ENCODE measurements around the gene MYF5.
A peak's percentile ranks its signal among the peaks of the same experiment; 100 is the strongest.

The MYF5 gene

DNA sequence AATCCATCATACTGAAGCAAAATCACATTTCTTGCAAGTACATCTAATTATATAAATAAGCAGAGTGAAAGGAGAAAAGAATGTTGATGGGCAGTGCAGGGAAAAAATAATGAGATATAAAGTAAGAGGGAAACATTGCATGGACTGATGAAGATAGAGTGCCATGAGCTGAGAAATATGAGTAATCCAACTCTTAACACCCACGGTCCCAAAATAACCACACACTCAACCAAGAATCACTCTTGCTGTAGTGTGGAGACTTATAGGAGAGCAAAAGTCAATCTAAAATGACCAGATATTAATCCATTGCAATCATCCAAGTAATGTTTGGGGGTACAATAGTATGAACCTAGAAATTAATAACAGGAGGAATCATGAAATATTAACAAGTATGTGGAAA is 40.2 kb downstream of the MYF5 start:
- no peak overlapping the region for H3K4me3 ChIP-seq (ENCODE audit: low read length)
- DNase-seq (ENCODE audit: low read depth), result no peak
- TF ChIP-seq, protein P1, sequence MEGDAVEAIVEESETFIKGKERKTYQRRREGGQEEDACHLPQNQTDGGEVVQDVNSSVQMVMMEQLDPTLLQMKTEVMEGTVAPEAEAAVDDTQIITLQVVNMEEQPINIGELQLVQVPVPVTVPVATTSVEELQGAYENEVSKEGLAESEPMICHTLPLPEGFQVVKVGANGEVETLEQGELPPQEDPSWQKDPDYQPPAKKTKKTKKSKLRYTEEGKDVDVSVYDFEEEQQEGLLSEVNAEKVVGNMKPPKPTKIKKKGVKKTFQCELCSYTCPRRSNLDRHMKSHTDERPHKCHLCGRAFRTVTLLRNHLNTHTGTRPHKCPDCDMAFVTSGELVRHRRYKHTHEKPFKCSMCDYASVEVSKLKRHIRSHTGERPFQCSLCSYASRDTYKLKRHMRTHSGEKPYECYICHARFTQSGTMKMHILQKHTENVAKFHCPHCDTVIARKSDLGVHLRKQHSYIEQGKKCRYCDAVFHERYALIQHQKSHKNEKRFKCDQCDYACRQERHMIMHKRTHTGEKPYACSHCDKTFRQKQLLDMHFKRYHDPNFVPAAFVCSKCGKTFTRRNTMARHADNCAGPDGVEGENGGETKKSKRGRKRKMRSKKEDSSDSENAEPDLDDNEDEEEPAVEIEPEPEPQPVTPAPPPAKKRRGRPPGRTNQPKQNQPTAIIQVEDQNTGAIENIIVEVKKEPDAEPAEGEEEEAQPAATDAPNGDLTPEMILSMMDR (conservative IDR thresholded peaks at IDR 0.05; ENCODE audit: low read length), result no peak

DNA sequence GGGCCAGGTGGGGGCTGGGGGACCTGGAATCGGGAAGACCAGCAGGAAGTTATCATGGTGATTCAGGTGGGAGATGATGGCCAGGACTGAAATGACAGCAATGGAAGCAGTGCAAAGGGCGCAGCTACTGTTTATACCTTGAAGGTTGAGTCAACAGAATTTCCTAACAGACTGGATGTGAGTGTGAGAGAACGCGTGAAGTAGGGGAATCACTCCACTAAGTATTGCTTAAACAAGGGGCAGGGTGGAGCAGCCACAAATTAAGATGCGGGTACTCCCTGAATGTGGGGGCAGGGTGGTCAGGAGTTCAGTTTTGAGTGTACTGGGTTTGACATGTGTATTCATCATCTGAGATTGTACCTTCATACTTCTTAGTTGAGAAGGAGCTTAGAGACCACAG is 45.1 kb downstream of the MYF5 start:
- no peak overlapping the region for H3K4me3 ChIP-seq (ENCODE audit: low read length)
- no peak for DNase-seq (ENCODE audit: low read depth)
- TF ChIP-seq, protein P1 (conservative IDR thresholded peaks at IDR 0.05; ENCODE audit: low read length), result no peak

DNA sequence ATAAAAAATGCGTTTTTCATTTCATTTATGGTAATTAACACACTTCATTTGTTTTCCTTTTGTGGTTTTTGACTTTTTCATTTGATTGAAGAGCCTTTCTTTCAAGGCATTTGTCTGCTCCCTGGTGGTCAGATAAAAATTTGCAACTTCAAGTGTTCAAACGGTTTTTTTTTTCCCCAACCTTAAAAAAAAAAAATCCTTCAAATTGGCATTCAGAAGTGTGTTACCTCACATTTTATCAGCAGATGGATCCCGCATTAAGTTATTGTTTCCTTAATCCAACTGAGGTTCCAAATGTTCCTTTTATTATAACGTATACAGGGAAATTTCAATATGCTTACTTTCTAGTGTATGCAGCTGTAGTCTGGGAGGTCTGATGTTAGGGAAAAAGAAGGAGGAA is 47.2 kb downstream of the MYF5 start:
- TF ChIP-seq, protein P1 (conservative IDR thresholded peaks at IDR 0.05; ENCODE audit: low read length), result peak; percentile 69
- DNase-seq (ENCODE audit: low read depth), result peak; percentile 62
- H3K4me3 ChIP-seq (ENCODE audit: low read length), result no peak overlapping the region

DNA sequence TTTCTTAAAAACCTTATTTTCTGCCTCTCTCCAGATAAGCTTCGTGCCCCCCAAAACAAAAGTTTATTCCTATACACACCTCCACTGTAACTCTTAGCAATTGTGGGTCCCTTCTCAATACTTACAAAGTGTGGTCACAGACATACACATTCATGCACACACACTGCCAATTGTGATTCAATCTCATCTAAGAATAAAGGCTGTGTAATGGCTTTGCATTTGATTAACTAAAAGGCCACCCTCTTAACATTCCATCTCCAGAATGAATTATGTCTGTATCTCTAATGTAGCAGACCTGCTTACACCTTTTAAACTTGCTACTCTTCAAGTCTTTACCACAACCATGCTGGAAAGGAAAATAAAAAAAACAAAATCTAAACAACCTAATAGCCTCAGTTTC is 49.5 kb downstream of the MYF5 start:
- TF ChIP-seq, protein P1 (conservative IDR thresholded peaks at IDR 0.05; ENCODE audit: low read length), result no peak
- DNase-seq (ENCODE audit: low read depth), result no peak
- H3K4me3 ChIP-seq (ENCODE audit: low read length), result no peak overlapping the region

DNA sequence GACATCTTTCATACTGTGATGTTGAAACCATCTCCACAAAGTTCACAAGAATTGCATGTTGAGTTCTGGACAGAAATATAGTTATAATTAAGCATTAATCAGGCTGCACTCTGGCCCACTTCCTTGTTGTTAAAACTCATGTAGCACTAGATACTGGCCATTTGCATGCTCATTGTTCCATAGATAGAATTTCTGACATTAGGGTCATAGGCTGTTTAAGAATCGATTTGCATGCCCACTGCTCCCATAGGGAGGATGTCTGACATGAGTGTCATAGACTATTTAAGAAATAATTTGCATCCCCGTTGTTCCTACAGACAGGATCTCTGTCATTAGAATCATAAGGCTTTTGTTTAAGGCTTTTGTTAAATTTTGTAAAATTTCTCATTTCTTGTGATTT is 50.2 kb downstream of the MYF5 start:
- no peak overlapping the region for H3K4me3 ChIP-seq (ENCODE audit: low read length)
- DNase-seq (ENCODE audit: low read depth), result no peak
- TF ChIP-seq, protein P1 (conservative IDR thresholded peaks at IDR 0.05; ENCODE audit: low read length), result no peak

Data from AG10803 (cell line).